ENCODE results near the gene C5orf34.
"Not testable (repeated sequence)": the region's sequence is repeated elsewhere in the genome, so short reads cannot be mapped to it uniquely, and the experiment has no call there.

C5orf34 gene, protein sequence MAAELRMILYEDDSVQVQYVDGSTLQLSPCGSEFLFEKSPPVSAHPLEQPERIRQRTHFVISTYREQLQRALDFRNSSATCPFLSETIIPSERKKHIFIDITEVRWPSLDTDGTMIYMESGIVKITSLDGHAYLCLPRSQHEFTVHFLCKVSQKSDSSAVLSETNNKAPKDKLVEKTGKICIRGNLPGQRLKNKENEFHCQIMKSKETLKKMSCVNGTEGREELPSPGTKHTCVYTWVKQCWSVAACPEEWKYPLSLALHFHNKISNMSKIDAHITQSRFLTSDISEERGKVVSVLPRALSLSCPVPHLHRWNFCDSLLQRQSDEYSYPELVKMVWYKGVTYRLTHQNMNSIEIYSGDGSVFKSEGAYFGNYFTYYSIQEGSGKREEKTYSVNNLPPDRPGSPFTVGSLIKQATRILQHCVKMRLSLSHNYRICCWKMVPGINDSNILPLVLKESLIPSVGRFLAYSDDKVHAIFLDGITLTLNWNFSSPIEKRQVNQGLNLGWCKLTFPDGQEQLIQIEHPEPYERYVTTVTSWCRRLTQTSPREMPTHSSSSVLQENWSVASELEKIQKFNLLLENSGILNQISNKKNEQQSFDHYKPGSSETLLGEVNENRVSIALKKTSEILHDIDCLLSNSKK

DNA sequence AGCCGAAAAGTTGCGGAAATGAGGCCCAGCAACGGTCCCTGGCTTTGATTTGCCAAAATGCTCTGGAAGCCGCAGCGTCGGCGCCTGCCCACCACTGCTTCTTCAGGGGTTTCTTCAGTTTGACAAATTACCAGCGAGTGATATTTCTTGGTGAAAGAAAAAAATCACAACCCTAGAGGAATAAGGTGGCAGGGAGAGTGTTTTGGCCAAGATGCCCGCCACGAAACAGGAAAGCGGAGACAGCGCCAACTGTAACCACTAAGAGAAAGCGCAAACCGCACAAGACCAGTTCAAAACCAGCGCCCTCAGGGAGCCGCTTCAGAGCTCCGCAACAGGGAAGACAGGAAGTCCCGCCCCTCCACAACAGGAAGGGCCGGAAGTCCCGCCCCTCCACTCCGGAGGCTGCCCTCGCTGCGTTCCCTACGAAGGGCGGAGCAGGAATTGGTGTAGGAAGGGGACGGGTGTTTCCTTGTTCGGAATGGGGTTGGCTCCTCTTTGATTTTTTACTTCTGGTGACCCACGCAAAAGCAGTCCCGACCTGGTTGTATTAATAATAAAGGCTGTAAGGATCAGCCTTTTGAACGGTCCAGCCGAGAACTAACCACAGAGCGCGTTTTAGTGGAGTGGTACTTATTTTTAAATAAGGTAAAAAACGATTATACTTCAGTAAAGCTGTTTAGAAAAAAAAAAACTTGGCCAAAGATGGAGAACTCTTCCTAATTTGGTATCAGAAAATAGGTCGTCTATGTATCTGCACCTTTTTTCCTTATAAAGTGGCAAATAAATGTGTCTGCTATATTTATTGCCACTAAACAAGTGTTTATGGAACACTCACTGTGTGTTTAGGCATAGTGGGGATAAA is at the start of gene C5orf34:
C5orf34 (minus strand) TSS at position 333 of the 862 bp plus-strand sequence. CDS start 5,809 bp downstream, outside the sequence.
- peak; percentile 86 for DNase-seq (ENCODE audit: low read depth)

DNA sequence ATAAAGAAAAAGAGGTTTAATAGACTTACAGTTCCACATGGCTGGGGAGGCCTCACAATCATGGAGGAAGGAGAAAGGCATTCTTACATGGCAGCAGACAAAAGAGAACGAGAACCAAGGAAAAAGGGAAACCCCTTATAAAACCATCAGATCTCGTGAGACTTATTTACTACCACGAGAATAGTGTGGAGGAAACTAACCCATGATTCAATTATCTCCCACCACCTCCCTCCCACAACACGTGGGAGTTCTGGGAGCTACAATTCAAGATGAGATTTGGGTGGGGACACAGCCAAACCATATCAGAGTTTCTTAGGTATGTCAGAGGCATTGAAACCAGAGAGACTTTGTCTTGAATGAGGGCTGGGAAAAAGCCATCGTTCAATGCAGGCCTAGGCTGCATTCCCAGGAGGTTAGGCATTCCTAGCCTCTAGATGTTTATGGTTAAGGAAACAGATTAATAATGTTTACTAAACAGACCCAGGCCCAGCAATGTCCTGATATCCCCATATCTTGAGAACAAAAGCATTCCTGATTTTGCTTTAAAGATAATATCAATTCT is 49.4 kb upstream of the C5orf34 start:
- no peak for DNase-seq (ENCODE audit: low read depth)

DNA sequence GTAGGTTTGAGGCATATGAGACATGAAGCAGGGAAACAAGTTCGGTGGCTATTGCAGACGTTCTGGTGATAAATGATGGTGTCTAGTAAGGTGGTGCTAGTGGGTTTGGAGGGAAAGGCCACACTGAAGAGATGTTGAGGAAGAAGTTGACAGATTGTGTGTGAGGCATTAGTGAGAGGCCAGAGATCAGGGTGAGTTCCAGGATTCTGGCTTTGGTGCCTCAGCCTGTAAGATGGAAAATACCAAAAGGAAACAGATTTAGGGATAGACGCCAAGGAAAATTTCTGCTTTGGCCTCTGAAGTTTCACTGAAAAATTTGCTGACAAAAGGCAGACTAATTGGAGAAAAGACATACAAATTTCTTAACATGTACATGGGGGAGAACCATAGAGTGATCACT is 48.4 kb upstream of the C5orf34 start:
- no peak for DNase-seq (ENCODE audit: low read depth)

DNA sequence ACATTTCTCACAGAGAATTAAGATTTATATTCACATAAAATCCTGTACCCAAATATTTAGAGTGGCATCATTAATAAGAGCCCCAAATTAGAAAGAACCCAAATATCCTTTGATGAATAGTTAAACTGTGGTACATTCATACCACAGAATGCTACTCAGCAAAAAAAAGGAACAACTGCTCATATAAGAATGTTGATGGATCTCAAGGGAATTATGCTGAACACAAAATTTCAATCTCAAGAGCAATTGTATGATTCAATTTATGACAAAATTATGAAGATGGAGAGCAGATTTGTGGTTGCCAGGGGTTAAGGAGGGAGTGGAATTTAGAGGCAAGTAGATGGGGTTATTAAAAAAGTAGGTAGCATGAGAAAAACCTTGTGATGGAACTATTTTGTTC is 46.4 kb upstream of the C5orf34 start:
- no peak for DNase-seq (ENCODE audit: low read depth)

DNA sequence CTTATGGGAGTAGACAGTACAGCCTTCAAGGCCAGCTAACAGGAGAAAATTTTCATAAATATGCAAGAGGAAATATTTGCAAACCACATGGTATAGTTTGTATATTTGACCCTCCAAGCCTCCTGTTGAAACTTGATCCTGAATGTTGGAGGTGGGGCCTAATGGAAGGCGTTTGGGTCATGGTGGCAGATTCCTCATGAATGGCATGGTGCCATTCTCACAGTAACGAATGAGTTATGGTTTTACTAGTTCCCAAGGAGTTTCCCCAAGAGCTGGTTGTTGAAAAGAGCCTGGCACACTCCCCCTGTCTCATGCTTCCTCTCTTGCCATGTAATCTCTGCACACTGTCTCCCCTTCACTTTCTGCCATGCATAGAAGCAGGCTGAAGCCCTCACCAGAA is 45.2 kb upstream of the C5orf34 start:
- no peak for DNase-seq (ENCODE audit: low read depth)

DNA sequence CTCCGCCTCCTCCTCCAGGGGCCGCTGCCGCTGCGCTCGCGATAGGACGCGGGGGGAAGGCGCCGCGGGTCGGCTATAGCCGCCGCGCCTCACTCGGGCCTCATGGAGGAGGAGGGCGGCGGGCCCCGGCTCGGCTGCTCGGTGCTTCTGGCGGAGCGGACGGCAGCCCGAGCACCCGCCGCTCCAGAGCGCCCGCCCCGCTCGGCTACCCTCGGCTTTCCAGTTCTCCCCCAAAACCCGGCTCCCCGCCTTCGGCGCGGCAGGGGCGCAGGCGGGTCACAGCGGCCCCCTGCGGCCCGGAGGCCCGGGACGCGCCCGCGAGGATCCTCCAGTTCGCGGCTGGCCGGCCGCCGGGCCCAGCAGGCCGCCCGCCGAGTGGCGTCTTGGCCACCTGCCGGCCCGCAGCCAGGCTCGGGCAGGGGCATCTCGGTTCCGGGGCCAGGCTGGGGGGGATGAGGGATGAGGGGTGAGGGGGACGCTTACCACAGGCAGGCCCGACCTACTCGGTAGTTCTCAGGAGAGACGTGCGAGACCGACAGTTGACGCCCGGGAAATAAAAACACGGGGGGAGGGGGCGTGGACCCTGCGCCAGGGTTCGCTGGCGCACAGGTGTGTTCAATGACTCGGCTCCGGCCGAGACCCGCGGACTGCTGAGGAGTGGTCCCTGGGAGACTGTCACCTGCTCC is 42.1 kb upstream of the C5orf34 start, which contains the start of gene PAIP1:
PAIP1 (minus strand) TSS at position 221 of the 686 bp plus-strand sequence. CDS start 231 bp downstream, outside the sequence.
- peak; percentile 79 for DNase-seq (ENCODE audit: low read depth)

DNA sequence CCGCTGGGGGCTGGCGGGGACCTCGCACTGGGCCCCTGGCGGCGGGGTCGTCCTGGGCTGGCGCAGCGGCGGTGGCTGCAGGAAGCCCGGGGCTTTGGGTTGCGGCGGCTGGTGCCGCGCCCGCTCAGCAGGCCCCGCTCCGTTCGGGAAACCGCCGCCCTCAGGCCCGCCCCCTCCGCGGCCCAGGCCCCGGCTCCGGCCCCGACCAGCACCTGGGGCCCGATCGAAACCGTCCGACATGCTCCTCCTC is 41.6 kb upstream of the C5orf34 start:
- not testable (repeated sequence) for DNase-seq (ENCODE audit: low read depth)

DNA sequence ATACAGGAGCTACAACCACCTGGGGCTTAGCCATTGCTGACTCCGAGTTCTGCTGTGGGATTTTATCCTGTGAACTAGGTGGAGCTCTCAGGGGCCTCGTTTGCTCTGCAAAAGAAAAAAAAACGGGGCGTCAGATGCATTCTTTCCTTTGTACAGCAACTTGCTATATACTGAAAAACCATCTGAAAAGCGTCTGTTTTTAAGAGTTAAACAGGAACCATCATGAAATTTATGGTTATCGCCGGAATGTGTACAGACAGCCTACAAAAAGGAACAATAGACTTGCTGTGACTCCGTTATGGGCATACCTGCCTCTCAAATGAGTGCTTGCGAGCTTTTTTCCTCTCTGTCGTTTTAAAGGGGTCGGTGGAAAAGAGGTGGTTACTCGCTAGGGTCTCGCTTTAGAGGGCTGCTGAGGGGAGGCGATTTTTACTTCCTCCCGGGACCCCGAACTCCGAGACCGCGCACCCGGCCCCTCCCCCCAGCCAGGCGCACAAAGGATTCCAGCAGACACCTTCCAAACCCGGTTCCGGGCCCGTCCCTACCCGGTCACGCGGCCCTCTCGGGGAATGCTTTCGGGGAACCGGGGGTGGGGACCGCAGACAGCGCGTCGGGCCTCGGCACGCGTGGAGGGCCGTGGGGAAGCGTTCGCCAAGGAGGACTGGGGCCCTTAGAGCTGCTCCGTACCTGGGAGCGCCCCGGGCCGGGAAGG is 41.1 kb upstream of the C5orf34 start:
- peak; percentile 29 for DNase-seq (ENCODE audit: low read depth)

DNA sequence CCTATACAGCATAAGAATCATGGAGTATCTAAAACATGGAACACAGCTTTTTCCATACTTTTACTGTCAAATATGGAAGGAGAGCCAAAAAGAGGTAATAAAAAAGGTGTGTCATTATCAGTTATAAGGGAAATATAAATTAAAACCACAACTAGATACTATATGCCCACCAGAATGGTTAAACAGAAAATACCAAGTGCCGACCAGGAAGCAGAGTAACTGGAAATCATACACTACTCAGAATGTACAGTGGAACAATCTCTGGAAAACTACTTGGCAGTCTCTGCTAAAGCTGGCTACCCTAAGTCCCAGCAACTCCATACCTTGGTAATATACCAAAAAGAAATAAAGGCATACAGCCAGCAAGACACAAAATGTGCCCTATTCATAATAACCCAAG is 39.5 kb upstream of the C5orf34 start:
- no peak for DNase-seq (ENCODE audit: low read depth)

DNA sequence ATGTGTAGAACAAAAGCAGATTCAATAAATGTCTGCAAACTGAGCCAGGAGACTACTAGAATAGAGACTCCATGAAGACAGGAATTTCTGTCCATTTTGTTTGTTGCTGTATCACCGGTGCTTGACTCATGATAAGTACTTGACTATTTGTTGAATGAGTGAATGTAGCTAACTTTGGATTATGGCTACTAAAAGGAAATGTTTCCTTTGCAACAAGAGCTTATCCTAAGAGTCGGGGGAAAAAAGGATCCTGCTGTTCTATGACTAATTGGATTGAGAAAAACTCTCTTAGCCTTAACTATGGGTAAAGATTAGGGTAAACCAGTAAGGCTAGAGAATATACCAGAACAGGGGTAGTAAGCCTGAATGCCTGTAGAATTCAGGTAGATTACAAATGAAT is 38.4 kb upstream of the C5orf34 start:
- no peak for DNase-seq (ENCODE audit: low read depth)

DNA sequence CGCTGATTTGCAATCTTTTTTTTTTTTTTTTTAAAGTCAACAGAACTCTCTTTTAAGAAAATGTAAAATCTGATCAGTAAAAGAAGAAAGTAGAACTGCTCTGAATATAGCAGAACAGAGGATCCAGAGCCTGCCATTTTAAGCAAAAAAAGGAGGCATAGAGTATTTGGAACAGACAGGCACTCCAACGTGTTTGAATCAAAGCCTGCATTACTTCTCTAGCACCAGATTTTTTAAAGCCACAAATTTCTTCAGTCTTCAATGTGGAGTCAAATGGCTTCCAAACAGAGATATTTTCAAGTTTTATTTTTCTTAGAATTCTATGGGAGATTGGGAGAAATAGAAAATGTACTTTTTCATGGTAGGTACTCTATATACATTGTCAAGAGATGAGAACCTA is 36.8 kb upstream of the C5orf34 start:
- DNase-seq (ENCODE audit: low read depth): no peak

DNA sequence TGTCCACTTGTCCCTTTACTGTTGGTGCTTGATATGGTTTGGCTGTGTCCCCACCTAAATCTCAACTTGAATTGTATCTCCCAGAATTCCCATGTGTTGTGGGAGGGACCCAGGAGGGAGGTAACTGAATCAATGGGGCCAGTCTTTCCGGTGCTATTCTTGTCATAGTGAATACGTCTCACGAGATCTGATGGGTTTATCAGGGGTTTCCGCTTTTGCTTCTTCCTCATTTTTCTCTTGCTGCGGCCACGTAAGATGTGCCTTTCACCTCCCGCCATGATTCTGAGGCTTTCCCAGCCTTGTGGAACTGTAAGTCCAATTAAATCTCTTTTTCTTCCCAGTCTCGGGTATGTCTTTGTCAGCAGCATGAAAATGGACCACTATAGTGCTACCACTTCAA is 34.3 kb upstream of the C5orf34 start:
- DNase-seq (ENCODE audit: low read depth): not testable (repeated sequence)

DNA sequence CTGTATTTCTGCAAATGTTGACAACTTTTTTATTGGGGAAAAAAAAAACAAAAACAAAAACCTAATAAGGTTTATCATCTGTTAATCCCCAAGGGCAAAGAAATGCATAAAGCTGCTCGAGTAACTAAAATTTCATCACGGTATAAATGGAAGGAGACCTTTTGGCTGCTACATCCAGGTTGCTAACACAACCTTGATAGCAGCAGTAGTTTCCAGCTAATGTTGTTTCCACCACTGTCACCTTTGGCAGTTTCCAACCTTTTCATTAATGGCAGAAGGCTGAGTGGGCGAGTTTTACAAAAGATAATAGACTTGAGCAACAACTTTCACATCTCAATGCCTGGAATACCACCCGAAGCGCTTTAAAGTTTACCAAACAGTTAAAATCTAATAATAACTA is 33.4 kb upstream of the C5orf34 start:
- DNase-seq (ENCODE audit: low read depth): no peak

DNA sequence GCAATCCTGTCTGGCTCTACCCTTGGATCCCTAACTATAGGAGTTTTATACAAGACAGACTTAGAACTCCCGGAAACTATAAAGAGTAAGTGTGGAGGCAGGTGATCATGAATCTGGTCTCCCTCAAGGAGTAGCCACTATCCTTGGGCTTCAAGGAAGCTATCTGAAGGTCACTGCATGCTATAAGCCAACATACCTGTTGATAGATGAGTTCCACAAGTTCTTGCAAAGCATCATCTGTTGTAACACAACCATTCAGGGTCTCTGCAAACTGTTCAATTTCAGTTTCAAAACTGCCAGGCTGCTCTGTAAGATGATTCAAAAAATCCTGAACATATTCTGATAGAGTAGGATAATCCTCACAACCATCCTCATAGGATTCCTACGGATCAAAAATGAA is 32.6 kb upstream of the C5orf34 start:
- no peak for DNase-seq (ENCODE audit: low read depth)

DNA sequence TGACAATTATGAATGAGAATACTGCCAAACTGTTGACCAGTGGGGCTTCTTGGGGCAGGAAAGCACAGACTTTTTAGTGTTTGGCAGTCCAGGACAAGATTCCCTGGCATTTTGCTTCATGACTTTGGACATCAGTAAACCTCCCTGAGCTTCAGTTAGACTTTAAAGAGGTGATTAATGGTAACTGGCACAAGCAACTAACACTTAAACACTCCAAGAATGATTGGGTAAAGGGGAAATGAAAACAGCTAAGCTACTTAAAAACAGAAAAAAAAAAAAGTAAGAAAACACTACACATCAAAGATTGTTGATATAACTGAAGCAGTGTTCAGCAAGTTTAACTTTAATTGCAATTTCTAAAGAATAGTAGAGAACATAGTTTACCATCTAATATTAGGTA is 28.5 kb upstream of the C5orf34 start:
- DNase-seq (ENCODE audit: low read depth): no peak

DNA sequence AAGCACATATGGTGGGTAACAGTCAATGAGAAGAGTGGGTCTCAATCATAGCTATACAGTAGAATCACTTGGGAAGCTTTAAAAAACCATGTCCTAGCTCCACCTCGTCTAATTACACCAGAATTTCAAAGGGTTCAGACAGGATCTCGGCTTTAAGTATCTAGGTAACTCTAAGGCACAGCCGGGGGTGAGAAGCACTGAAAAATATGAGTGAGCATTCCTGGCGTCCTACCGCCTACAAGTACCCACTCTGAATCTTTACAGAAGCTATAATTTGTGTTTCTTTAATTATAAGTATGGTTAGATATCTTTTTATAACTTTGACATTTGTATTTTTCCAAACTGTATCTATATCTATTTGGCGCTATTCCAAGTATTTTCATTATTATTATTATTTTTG is 25.8 kb upstream of the C5orf34 start:
- DNase-seq (ENCODE audit: low read depth): no peak

DNA sequence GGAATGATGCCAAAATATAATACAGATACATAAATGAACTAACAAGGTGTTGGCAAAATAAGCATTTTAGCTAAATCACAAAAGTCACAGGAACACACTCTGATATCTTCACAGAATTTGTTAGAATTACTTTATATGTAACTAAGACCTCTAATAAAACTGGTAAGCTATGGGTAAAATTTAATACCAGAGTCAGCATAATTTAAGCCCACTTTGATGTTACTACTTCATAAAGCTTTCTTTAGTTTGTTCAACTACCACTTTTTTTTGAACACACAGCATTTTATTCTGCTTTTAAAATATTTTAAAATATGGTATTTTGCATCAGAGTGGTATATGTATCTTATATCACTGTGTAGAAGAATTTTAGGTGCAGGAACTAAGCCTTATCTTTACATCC is 22.0 kb upstream of the C5orf34 start:
- DNase-seq (ENCODE audit: low read depth): no peak

DNA sequence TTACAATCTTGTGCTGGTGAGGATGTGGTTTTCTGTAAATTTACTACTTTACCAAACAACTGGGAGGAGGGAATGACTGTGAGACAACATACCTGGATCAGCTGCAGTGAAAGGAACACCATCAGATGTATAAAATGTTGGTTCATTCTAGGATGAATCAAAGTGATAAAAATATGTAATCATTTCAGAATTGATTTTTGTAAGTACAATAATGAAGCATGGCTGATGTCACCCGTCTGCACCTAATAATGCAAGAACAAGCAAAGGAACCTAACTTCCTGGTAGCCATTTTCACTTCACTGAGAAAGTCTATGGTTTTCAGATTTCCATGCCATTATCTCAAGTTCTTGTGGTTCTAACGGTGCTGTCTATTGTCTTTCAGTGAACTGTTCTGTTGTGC is 18.7 kb upstream of the C5orf34 start:
- DNase-seq (ENCODE audit: low read depth): no peak

DNA sequence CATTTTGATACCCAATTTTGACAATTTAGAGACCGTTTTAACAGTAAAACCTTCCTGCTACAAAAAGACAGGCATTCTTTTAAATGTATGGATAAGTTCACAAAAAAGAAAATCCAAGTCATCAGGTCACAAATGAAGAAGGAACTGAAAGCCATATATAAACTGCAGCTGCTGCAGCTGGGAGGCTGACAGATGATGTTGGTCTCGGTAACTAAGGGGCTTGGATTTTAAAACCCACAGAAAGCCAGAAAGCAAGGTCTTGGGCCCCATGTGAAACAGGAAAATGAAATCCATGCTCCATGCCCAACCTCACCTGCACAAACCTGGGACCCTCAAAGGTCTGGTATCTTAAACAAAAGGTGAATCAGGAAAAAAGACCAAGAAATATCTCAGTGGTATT is 15.7 kb upstream of the C5orf34 start:
- no peak for DNase-seq (ENCODE audit: low read depth)

DNA sequence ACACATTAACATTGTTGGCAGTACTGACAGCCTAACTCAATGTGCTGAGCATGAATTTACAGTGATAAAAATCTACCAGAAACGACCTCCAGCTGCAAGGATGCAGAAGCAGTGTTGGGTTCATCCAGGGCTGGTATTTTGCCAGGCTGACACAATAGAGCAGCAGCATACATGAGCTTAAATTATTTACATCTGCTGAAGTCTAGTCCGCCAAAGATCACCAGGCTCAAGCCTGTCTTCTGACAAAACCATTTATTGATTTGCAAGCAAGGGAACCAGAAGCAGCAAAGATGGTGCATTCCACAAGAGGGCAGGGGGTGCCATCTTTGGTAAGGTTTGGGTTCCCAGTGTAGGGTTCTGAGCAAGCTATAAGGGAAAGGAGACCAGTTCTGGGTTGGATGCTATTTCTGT is 8.7 kb upstream of the C5orf34 start:
- no peak for DNase-seq (ENCODE audit: low read depth)

DNA sequence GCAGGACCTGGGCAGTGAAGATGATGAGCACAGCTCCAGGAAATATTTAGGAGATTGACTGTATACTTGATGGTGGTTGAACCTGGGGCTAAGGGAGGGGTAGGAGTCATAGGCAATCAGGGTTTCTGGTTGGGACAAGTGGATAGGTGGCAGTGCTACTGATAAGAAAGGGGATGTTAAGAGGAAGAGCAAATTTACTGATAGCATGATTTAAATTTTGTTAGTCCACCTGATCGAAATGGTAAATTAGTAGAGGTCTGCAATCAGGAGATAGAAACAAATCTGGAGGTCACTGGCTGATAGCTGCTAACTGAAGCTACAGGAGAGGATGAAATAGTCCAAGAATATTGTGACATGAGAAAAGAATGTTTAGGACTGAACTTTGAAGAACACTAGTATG is 5.7 kb upstream of the C5orf34 start:
- DNase-seq (ENCODE audit: low read depth): no peak

All from stimulated activated CD8-positive, alpha-beta memory T cell treated with anti-CD3 and anti-CD28 coated beads, Interleukin-12 subunit alpha, Interleukin-12 subunit beta, amount 100 ng/mL, for 4 hours (primary cell).